Cardiac fibroblast (primary cell): ENCODE measurements around the gene MAP7D2.

Experiments used
- DNase-seq, 2 donors: peaks; one replicate each; pipeline versions ENCODE4 v3.0.0 to v3.0.0-alpha.2; 2010; ENCODE audit warnings: low read depth in 2 of 2
- H3K4me3 ChIP-seq, 2 donors: replicated peaks in 1 of 2; 1 replicate in 1 of 2; 2 replicates in 1 of 2; pipeline ENCODE4 v1.5.1; 2011; ENCODE audit warnings: low read depth in 2 of 2, low read length in 2 of 2, mild to moderate bottlenecking in 2 of 2, moderate library complexity in 1 of 2
- CTCF ChIP-seq: IDR thresholded peaks from one replicate; pipeline ENCODE4 v1.5.1; 2011; ENCODE audit warnings: low read depth, mild to moderate bottlenecking, low read length, inconsistent platforms

The MAP7D2 gene

GRCh38 chrX:19972984-19973383, 143.7 kb downstream of the MAP7D2 start:
- TF ChIP-seq CTCF: no peak
- no peak overlapping the region for H3K4me3 ChIP-seq
- no peak for DNase-seq

GRCh38 chrX:19968276-19968675, 148.4 kb downstream of the MAP7D2 start:
- TF ChIP-seq CTCF: no peak
- H3K4me3 ChIP-seq: no peak overlapping the region
- no peak for DNase-seq

GRCh38 chrX:19966056-19966455, 150.7 kb downstream of the MAP7D2 start:
- TF ChIP-seq CTCF: no peak
- DNase-seq: no peak
- H3K4me3 ChIP-seq: no peak overlapping the region

GRCh38 chrX:19964017-19964710, 152.5 kb downstream of the MAP7D2 start:
- no peak for TF ChIP-seq CTCF
- DNase-seq: no peak
- H3K4me3 ChIP-seq: no peak overlapping the region

GRCh38 chrX:19960913-19961312, 155.8 kb downstream of the MAP7D2 start:
- no peak for TF ChIP-seq CTCF
- no peak for DNase-seq

GRCh38 chrX:19958552-19959486, 157.9 kb downstream of the MAP7D2 start:
- peak in 1 of 2 donors; percentile 0 for DNase-seq
- H3K4me3 ChIP-seq: no peak overlapping the region
- TF ChIP-seq CTCF: no peak

More at GRCh38 chrX:19960913-19961312, 155.8 kb downstream of the MAP7D2 start:
- no peak overlapping the region for H3K4me3 ChIP-seq
